C4-2B (cell line): ENCODE measurements around the gene LZTR1.
"Not testable (repeated sequence)": the region's sequence is repeated elsewhere in the genome, so short reads cannot be mapped to it uniquely, and the experiment has no call there.

Experiments used
- CTCF ChIP-seq: fragments of 450-650 bp; conservative IDR thresholded peaks from 2 replicates; pipeline ENCODE4 v1.5.1; 2017; ENCODE audit warnings: mild to moderate bottlenecking
- ZFX ChIP-seq: fragments of 450-650 bp; IDR thresholded peaks from 2 replicates; pipeline ENCODE4 v1.6.1; 2017

DNA sequence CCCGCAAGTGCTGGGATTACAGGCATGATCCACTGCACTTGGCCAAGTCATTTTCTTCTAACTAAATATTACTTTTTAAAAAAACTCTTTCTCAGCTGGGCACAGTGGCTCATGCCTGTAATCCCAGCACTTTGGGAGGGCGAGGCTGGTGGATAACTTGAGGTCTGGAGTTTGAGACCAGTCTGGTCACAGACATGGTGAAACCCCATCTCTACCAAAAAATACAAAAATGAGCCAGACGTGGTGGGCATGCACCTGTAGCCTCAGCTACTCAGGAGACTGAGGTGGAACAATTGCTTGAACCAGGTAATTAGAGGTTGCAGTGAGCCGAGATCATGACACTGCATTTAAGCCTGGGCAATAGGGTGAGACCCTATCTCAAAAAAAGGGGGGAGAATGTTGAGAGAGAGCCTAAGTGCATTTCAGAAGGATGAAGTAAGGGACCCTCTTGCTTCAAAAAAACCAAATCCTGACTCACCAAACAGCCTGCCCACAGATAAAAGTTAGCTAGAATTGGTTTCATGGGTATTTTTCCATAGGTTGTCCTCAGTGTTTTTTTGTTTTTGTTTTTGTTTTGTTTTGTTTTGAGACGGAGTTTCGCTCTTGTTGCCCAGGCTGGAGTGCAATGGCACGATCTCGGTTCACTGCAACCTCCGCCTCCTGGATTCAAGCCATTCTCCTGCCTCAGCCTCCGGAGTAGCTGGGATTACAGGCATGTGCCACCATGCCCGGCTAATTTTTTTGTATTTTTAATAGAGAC is 46.1 kb upstream of the LZTR1 start:
- TF ChIP-seq CTCF, ZFX: not testable (repeated sequence)
